KOPT-K1 (cell line): ENCODE measurements around the gene CXXC1.
"Not testable (repeated sequence)": the region's sequence is repeated elsewhere in the genome, so short reads cannot be mapped to it uniquely, and the experiment has no call there.

Experiments used
- H3K27ac ChIP-seq: fragments of 200-600 bp; sonication (generic); 2 replicates; pipeline ENCODE4 v1.5.1; 2016; ENCODE audit warnings: antibody characterized with exemption, mild to moderate bottlenecking, low read depth, low read length; ENCODE audit not compliant: poor library complexity, severe bottlenecking
- H3K36me3 ChIP-seq: fragments of 200-600 bp; sonication (generic); 2 replicates; pipeline ENCODE4 v1.5.1; 2017; ENCODE audit warnings: antibody characterized with exemption, mild to moderate bottlenecking, low read length, moderate library complexity; ENCODE audit not compliant: insufficient read depth
- H3K9me3 ChIP-seq: fragments of 200-600 bp; sonication (generic); 2 replicates; pipeline ENCODE4 v1.5.1; 2017; ENCODE audit warnings: antibody characterized with exemption, low read length, mild to moderate bottlenecking; ENCODE audit not compliant: insufficient read depth, poor library complexity, severe bottlenecking

Gene CXXC1

DNA sequence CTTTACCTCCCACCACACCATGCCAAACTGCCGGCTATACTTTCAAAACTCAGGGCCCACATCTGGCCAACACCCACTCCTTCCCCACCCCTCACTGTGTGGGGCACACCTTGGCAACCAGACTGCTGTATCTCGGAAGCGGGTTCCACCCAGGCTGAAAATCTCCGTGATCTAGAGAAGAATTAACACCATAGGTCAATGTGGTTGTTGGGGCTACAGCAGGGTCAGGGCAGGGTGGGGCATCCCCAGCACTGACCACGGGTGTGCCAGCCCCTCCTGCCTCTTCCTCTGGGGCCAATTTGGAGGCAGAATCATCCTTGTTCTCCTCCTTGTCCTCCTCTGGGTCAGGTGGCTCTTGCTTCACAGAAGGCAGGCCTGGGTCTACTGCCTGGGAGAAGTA lies 14.9 kb downstream of the CXXC1 start:
- Histone ChIP-seq H3K36me3 (peaks cover 97% of the 10 kb centered on the region), H3K27ac (no peak overlapping the region), H3K9me3 (no peaks in the 10 kb centered on the region)

DNA sequence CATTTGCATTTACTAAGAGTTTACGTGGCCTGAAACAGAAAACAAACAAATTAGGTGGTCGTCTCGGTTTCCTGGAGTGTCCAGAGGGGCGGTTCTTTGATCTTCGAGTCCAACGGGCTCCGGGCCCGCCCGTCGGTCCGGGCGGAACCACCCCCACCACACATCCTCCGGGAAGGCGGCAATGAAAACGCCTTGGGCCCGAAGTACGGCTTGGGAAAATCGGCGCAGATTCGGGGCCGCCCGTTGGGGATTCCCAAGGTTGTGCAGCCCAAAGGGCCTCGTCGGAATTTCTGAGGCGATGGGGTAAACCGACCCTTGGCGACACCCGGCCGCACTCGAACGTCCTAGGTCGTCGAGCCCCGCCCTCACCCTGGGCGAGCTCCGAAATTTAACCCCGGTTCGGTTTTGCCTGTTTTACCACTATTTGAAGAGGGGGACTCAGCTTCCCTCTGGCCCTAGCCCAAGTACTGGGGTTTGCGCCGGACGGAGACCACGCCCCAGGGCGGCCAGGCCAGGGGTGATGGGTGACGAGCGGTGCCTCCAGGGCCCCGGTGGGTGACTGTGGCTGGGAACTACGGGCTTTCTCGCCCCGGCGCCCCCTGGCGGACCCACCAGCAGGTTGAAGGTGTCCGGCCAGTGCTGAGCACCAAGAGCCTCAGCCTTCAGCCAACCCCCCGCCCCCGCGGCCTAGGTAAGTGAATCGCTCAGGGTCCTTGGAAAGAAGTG lies 19.3 kb downstream of the CXXC1 start:
- H3K27ac ChIP-seq: no peak overlapping the region

DNA sequence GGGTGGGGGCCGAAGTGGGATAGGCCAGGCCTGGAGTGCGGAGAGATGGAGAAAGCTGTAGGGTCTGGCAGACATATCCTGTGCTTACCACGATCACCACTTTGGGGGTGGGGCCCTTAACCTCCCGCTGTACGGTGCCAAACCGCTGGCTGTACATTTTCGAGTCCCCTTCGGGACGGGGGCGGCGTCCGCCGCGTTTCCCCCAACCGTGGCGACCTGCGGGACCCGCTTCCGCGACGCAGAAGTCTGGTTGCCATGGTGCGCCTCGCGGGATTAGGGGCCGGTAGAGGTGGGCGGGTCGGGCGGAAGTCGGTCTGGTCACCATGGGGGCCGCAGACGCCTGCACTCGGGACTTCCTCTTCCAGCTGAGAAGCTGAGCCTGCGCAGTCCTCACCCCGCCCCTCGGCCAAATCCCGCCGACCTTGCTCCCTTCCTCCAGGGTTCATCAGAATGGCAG lies 21.2 kb downstream of the CXXC1 start, which contains the start of gene CFAP53:
Gene CFAP53 (minus strand): TSS at position 248 of the 457 bp plus-strand sequence. CDS start 91 bp downstream, at position 157.
- no peak within 1 kb of the TSS for H3K27ac ChIP-seq
- H3K9me3 ChIP-seq: no peaks in the 10 kb centered on the region
- H3K36me3 ChIP-seq: peaks cover 40% of the 10 kb centered on the region

More for the DNA sequence above, 19.3 kb downstream of the CXXC1 start:
- H3K9me3 ChIP-seq: no peaks in the 10 kb centered on the region
- peaks cover 59% of the 10 kb centered on the region for H3K36me3 ChIP-seq

DNA sequence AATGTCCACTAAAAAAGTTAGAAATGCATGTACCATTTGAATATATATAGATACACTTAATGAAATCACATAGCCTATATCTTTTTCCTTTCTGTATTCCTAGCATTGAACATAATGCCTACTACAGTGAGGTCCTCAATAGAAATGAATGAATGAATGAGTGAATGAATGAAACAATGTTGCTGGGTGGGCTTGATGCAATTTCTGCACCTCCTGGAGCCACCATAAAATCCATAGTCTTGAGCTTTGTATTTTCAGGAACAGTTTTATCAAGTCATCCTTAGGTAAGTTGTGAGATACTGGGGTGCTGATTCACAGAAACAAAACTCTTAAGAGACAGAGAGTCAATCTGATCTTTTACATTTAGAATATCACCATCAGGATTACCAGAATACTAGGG lies 24.5 kb downstream of the CXXC1 start:
- H3K27ac ChIP-seq: no peak overlapping the region
- H3K36me3 ChIP-seq: peaks cover 8% of the 10 kb centered on the region; the same call in 1 of the 2 replicates
- H3K9me3 ChIP-seq: no peaks in the 10 kb centered on the region

DNA sequence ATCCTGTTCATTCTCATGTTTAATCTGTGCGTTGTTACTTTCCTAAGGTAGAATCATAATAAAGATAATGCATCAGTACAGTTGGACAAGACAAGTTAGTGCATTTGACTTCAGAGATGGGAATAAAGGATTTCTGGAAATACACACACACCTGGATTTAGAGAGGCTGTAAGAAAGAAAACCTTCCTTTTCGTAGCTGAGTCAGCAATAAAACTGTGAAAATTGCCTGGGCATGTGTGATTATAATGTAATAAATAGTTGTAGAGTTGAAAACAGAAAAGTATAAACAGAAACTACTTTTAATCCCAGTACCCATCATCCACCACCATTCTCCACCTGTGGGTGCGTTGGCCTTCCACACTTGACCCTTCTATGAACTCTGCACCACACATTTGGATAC lies 36.6 kb downstream of the CXXC1 start:
- no peak overlapping the region for H3K27ac ChIP-seq
- no peaks in the 10 kb centered on the region for H3K9me3 ChIP-seq
- H3K36me3 ChIP-seq: no peaks in the 10 kb centered on the region

DNA sequence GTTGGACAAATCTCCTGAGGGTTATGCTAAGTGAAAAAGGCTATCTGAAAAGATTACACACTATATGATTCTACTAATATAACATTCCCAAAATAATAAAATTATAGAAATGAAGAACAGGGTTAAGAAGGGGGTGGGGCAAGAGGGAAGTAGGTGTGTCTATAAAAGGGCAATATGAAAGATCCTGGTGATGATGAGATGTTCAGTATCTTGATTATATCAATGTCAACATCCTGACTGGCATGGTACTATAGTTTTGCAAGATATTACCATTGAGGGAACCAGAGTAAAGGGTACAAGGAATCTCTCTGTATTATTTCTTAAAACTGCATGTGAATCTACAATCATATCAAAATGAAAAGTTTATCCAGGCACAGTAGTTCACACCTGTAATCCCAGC lies 37.9 kb downstream of the CXXC1 start:
- H3K9me3 ChIP-seq: no peaks in the 10 kb centered on the region
- no peaks in the 10 kb centered on the region for H3K36me3 ChIP-seq
- no peak overlapping the region for H3K27ac ChIP-seq

DNA sequence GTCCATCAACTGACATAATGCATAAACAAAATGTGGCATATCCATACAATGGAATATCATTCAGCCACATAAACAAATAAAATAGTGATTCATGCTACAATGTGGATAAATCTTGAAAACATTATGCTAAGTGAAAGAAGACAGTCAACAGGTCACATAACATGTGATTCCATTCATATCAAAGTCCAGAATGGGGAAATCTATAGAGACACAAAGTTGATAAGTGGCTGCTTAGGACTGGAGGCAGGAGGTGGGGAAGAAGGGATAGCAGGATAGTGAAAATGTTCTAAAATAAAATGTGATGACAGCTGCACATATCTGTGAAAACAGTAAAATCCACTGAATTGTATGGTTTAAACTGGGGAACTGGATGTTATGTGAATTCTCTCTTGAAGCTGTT lies 39.9 kb downstream of the CXXC1 start:
- H3K9me3 ChIP-seq: no peaks in the 10 kb centered on the region
- H3K36me3 ChIP-seq: no peaks in the 10 kb centered on the region
- no peak overlapping the region for H3K27ac ChIP-seq

DNA sequence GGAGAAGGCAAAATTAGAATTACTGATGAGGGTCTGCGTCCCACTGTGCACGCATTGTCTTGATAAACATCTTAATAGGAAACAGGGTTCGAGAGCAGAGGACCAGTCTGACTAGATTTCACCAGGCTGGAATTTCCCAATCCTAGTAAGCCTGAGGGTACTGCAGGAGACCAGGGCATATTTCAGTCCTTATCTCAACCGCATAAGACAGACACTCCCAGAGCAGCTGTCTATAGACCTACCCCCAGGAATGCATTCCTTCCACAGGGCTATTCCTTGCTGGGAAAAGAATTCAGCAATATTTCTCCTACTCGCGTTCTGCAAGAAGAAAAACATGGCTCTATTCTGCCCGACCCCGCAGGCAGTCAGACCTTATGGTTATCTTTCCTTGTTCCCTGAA lies 45.7 kb downstream of the CXXC1 start:
- not testable (repeated sequence) for H3K9me3 ChIP-seq, H3K36me3 ChIP-seq, H3K27ac ChIP-seq

DNA sequence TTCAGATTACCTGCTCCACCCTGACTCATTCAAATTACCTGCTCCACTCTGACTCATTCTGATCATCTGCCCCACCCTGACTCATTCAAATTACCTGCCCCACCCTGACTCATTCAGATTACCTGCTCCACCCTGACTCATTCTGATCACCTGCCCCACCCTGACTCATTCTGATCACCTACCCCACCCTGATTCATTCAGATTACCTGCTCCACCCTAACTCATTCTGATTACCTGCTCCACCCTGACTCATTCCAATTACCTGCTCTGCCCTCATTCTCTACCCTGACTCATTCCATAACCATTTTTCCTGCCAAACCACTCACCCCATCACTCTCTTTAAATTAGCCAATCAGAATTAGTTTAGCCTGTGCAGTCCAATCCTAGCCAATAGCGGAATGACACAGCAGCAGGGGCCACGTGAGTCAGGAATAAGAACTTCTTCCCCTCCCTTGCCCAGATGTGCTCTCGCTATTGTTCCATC lies 47.4 kb downstream of the CXXC1 start:
- Histone ChIP-seq H3K9me3 (peaks cover 5% of the 10 kb centered on the region), H3K27ac (no peak overlapping the region), H3K36me3 (no peaks in the 10 kb centered on the region)

DNA sequence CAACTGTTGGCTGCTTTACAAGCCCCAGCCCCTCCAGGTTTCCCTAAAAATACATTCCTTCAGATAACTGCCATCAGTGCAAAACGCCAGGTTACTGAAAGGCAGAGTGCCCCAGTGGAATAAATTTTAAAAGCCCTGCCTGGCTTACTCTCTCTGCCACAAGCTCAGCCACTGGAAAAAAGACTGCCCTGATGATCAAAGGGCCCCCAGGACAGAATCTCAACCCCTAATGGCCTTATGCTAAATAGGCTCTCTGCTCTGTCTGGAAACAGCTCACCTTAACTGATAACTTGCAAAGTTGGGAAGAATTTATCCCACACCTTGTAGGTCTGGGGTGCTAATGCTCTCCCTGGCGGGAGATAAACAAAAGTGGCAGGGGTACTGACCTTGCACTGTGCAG lies 55.1 kb downstream of the CXXC1 start:
- Histone ChIP-seq H3K27ac (no peak overlapping the region), H3K9me3 (no peaks in the 10 kb centered on the region), H3K36me3 (no peaks in the 10 kb centered on the region)
